GM12874 (cell line): ENCODE measurements around the gene USP50.

Source experiments
- TF ChIP-seq, protein P1 (sequence below): IDR thresholded peaks from 2 replicates; pipeline ENCODE4 v1.5.1; 2011; ENCODE audit warnings: low read depth, mild to moderate bottlenecking, control low read depth, low read length, moderate library complexity; ENCODE audit not compliant: insufficient read depth

The USP50 gene

DNA sequence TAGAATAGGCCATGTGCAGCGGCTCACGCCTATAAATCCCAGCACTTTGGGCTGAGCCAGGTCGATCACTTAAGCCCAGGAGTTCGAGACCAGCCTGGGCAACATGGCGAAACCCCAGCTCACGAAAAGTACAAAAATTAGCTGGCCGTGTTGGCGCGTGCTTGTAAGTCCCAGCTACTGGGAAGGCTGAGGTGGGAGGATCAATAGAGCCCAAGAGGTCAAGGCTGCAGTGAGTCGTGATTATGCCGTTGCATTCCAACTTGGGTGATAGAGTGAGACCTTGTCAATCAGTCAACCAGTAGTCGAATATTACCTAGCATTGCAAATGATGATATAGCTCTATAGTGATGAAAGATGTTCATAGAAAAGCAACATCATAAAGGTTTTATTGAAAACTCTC, 70.3 kb downstream of the USP50 start:
- TF ChIP-seq, protein P1, sequence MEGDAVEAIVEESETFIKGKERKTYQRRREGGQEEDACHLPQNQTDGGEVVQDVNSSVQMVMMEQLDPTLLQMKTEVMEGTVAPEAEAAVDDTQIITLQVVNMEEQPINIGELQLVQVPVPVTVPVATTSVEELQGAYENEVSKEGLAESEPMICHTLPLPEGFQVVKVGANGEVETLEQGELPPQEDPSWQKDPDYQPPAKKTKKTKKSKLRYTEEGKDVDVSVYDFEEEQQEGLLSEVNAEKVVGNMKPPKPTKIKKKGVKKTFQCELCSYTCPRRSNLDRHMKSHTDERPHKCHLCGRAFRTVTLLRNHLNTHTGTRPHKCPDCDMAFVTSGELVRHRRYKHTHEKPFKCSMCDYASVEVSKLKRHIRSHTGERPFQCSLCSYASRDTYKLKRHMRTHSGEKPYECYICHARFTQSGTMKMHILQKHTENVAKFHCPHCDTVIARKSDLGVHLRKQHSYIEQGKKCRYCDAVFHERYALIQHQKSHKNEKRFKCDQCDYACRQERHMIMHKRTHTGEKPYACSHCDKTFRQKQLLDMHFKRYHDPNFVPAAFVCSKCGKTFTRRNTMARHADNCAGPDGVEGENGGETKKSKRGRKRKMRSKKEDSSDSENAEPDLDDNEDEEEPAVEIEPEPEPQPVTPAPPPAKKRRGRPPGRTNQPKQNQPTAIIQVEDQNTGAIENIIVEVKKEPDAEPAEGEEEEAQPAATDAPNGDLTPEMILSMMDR: no peak

DNA sequence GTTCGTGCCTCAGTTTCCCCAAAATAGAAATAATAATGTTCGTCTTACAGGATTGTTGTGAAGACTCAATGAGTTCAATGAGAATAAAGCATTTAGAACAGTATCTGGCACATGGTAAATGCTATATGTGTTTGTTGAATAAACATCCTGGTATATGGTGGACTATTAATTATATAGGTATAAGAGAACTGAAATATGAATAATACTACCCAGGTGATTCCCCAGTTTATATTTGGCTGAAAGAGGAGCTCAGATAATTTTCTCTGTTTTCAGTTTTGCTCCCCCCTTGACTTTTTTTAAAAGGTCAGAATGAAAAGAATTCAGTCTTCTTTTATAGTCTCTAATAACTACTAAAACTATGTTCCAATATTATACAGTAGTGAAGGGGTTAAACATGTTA, 75.4 kb downstream of the USP50 start:
- TF ChIP-seq, protein P1: no peak

DNA sequence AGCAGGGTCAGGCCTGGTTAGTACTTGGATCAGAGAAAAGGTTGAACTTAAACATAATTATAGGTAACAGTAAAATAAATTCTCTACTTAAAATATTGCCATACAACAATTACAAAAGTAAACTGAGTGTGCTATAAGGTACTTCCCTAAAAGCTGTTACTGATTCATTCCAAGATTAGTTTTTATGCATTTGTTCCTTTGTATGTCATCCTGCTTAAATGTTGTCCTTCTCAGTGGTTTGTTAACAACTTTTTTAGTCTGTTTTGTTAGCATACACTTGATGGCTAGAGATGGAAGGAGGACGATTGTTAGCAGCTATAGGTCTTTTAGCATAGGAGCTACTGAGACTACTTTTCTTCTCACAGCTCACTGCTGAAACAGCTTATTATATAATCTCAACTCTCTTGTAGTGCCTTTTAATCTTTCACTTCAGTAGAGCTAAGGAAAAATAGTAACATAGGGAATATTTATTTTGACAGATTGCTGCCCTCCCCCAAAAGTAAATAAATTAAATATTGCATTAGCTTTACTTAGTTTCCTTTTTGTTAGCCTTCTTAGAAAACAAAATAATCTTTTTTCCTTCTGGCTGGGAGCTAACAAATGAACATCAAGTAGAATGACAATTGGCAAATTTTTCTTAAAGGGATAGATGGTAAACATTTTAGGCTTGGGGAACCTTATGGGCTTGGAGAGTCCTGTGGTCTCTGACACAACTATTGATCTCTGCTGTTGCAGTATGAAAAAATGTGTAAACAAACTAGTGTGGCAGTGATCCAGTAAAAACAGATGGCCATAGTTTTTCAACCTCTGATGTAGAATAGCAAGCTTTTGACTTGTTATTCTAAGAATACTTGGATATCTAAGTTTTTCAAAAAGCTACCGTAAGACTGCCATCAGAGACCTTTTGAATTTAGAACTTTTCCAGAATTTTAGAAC, 82.8 kb downstream of the USP50 start:
- TF ChIP-seq, protein P1: no peak

DNA sequence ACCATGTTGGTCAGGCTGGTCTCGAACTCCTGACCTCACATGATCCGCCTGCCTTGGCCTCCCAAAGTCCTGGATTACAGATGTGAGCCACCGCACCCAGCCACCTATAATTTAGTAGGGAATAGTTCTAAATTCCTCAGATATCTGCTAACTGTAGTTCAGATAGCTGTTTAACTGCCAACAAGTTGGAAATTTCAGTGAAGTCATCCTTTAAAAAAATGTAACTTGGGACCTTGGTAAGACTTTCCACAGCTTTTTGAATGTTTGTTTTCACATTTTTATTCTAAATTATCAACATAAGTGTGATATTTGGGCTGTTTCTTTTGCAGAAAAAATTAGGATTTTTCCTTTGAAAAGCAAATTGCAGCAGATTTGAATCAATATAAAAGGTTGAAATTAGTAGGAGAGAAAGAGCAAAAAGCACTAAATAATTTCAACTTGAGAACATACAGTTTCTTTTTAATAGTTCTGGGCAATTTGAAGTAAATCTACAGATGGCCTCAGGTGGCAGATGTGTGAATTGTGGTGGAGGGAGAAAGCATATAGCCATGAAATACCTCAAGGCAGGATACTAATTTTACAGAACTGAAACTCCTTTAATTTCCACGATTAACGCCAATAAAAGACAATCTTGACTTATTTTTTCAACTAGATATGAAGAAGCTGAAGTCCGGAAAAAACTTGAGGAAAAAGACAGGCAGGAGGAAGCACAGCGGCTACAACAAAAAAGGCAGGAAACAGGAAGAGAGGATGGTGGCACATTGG, 87.9 kb downstream of the USP50 start:
- TF ChIP-seq, protein P1: no peak

DNA sequence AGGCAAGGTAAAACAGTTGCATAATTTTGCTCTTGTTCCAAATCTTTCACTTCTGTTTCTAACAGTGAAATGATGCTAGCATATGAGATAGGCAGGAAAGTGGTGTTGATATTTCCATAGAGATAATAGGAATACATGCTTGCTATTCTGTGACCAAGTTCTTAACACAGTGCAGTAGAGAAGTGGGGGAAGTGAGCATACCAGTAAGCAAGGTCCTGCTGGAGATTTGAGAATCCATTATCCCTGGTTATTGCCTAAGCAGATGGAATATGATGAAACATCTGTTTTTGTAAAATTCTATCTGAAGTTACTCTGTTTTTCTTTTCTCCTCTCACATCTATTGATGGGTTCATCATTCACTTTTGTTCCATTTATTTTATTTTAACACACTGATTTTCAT, 93.5 kb downstream of the USP50 start:
- TF ChIP-seq, protein P1: no peak
